H9 (cell line): ENCODE results near the gene WNT4. TPM values are rescaled to one million over a fixed set of nuclear protein-coding genes. Genes with fewer than 3 reads are reported as not detected.

Experiments used
- DNase-seq: peaks from one replicate; pipeline ENCODE4 v3.0.0-alpha.2; 2017
- H2AFZ ChIP-seq: one replicate; pipeline ENCODE4 v1.6.1; 2013; ENCODE audit warnings: mild to moderate bottlenecking, low read length, control low read depth, moderate library complexity
- H2AK5ac ChIP-seq: 2 replicates; pipeline ENCODE4 v1.6.1; 2013; ENCODE audit warnings: low read length, control low read depth, mixed read lengths; ENCODE audit not compliant: insufficient read length
- H2BK120ac ChIP-seq: one replicate; pipeline ENCODE4 v1.6.1; 2013; ENCODE audit warnings: low read depth, mild to moderate bottlenecking, low read length, control low read depth, inconsistent platforms; ENCODE audit not compliant: poor library complexity, severe bottlenecking
- H2BK12ac ChIP-seq: 2 replicates; pipeline ENCODE4 v1.6.1; 2013; ENCODE audit warnings: low read length, control low read depth, mixed read lengths, low read depth; ENCODE audit not compliant: insufficient read length
- H2BK15ac ChIP-seq: 2 replicates; pipeline ENCODE4 v1.6.1; 2013; ENCODE audit warnings: low read depth, low read length, control low read depth
- H2BK20ac ChIP-seq: one replicate; pipeline ENCODE4 v1.6.1; 2013; ENCODE audit warnings: low read depth, mild to moderate bottlenecking, low read length, control low read depth, inconsistent platforms; ENCODE audit not compliant: poor library complexity, severe bottlenecking
- H2BK5ac ChIP-seq: 2 replicates; pipeline ENCODE4 v1.6.1; 2013; ENCODE audit warnings: low read length, control low read depth, mixed read lengths; ENCODE audit not compliant: insufficient read length
- H3K14ac ChIP-seq: 2 replicates; pipeline ENCODE4 v1.6.1; 2013; ENCODE audit warnings: low read length, control low read depth; ENCODE audit not compliant: insufficient read depth
- H3K18ac ChIP-seq: 2 replicates; pipeline ENCODE4 v1.6.1; 2013; ENCODE audit warnings: low read depth, mild to moderate bottlenecking, mixed read lengths, low read length, control low read depth; ENCODE audit not compliant: insufficient read length
- H3K23ac ChIP-seq: 2 replicates; pipeline ENCODE4 v1.6.1; 2013; ENCODE audit warnings: low read length, control low read depth, mixed read lengths, low read depth; ENCODE audit not compliant: insufficient read length
- H3K23me2 ChIP-seq: 2 replicates; pipeline ENCODE4 v1.6.1; 2013; ENCODE audit warnings: low read depth, mild to moderate bottlenecking, mixed read lengths, low read length, control low read depth; ENCODE audit not compliant: insufficient read length, poor library complexity, severe bottlenecking
- H3K27ac ChIP-seq: 2 replicates; pipeline ENCODE4 v1.5.1; 2013; ENCODE audit warnings: low read length, control low read depth, mixed read lengths, low read depth; ENCODE audit not compliant: insufficient read length
- H3K27me3 ChIP-seq: 2 replicates; pipeline ENCODE4 v1.6.1; 2013; ENCODE audit warnings: low read length, control low read depth, inconsistent platforms; ENCODE audit not compliant: insufficient read depth
- H3K4ac ChIP-seq: 2 replicates; pipeline ENCODE4 v1.6.1; 2013; ENCODE audit warnings: low read depth, mild to moderate bottlenecking, control low read depth, inconsistent platforms, low read length, moderate library complexity
- H3K4me1 ChIP-seq: 2 replicates; pipeline ENCODE4 v1.6.1; 2013; ENCODE audit warnings: low read length, control low read depth, inconsistent platforms; ENCODE audit not compliant: insufficient read depth
- H3K4me2 ChIP-seq: 2 replicates; pipeline ENCODE4 v1.6.1; 2013; ENCODE audit warnings: low read length, control low read depth, mixed read lengths; ENCODE audit not compliant: insufficient read length, insufficient read depth
- H3K56ac ChIP-seq: 2 replicates; pipeline ENCODE4 v1.6.1; 2013; ENCODE audit warnings: low read depth, mild to moderate bottlenecking, mixed read lengths, low read length, control low read depth; ENCODE audit not compliant: insufficient read length
- H3K79me1 ChIP-seq: 2 replicates; pipeline ENCODE4 v1.6.1; 2013; ENCODE audit warnings: low read depth, mild to moderate bottlenecking, moderate library complexity, low read length, control low read depth, inconsistent platforms; ENCODE audit not compliant: insufficient read depth, poor library complexity, severe bottlenecking
- H3K79me2 ChIP-seq: 2 replicates; pipeline ENCODE4 v1.6.1; 2013; ENCODE audit warnings: low read length, control low read depth, inconsistent platforms; ENCODE audit not compliant: insufficient read depth
- H3K9ac ChIP-seq: 2 replicates; pipeline ENCODE4 v1.6.1; 2013; ENCODE audit warnings: low read length, control low read depth, mixed read lengths; ENCODE audit not compliant: insufficient read length; ENCODE audit errors: extremely low read depth
- H3K9me3 ChIP-seq: one replicate; pipeline ENCODE4 v1.6.1; 2013; ENCODE audit warnings: low read depth, low read length, inconsistent platforms; ENCODE audit not compliant: control insufficient read depth
- H3T11ph ChIP-seq: one replicate; pipeline ENCODE4 v1.6.1; 2013; ENCODE audit warnings: mild to moderate bottlenecking, low read length, control low read depth, inconsistent platforms
- H4K20me1 ChIP-seq: one replicate; pipeline ENCODE4 v1.6.1; 2013; ENCODE audit not compliant: control insufficient read depth, insufficient read length, insufficient read depth
- H4K5ac ChIP-seq: 2 replicates; pipeline ENCODE4 v1.6.1; 2013; ENCODE audit warnings: low read depth, mild to moderate bottlenecking, mixed read lengths, low read length, control low read depth; ENCODE audit not compliant: insufficient read length
- H4K8ac ChIP-seq: replicated peaks from 2 replicates; pipeline ENCODE4 v1.6.1; 2013; ENCODE audit warnings: low read length, control low read depth, mixed read lengths, low read depth; ENCODE audit not compliant: insufficient read length
- H4K91ac ChIP-seq: 2 replicates; pipeline ENCODE4 v1.6.1; 2013; ENCODE audit warnings: low read depth, mild to moderate bottlenecking, moderate library complexity, mixed read lengths, low read length, control low read depth; ENCODE audit not compliant: insufficient read length
- H3K27ac Mint-ChIP-seq, 3 experiments: 2 replicates in 2 of 3; 3 replicates in 1 of 3; pipeline ENCODE4 v1.8.0; 2020 to 2021; ENCODE audit warnings: mixed read lengths in 3 of 3, mild to moderate bottlenecking in 1 of 3, moderate library complexity in 1 of 3
- H3K27me3 Mint-ChIP-seq: 2 replicates; pipeline ENCODE4 v1.8.0; 2021; ENCODE audit warnings: low read depth, mild to moderate bottlenecking, moderate library complexity, mixed read lengths
- H3K36me3 Mint-ChIP-seq, 3 experiments: 2 replicates in 2 of 3; 3 replicates in 1 of 3; pipeline ENCODE4 v1.8.0; 2020 to 2021; ENCODE audit warnings: low read depth in 3 of 3, mixed read lengths in 3 of 3; ENCODE audit not compliant: insufficient read depth in 1 of 3
- H3K4me1 Mint-ChIP-seq, 2 experiments: 2 replicates each; pipeline ENCODE4 v1.8.0; 2020; ENCODE audit warnings: mixed read lengths in 2 of 2
- H3K4me3 Mint-ChIP-seq, 2 experiments: 2 replicates in 1 of 2; 3 replicates in 1 of 2; pipeline ENCODE4 v1.8.0; 2020 to 2021; ENCODE audit warnings: mild to moderate bottlenecking in 2 of 2, mixed read lengths in 2 of 2, moderate library complexity in 1 of 2
- H3K9me3 Mint-ChIP-seq, 2 experiments: 2 replicates in 1 of 2; 3 replicates in 1 of 2; pipeline ENCODE4 v1.8.0; 2020; ENCODE audit warnings: mild to moderate bottlenecking in 2 of 2, mixed read lengths in 2 of 2, moderate library complexity in 1 of 2
- CTCF ChIP-seq: fragments of 200-600 bp; sonication (generic); conservative IDR thresholded peaks from 3 replicates; pipeline ENCODE4 v1.8.0; 2021; ENCODE audit warnings: antibody characterized with exemption, mild to moderate bottlenecking
- whole genome bisulfite sequencing: extraction: QIAGEN DNeasy Blood & Tissue Kit; methylation state at CpG from one replicate; pipeline ENCODE4 v1.1.7; 2013; ENCODE audit warnings: missing lambda C conversion rate, low lambda C conversion rate, mixed read lengths; ENCODE audit not compliant: insufficient read length; ENCODE audit errors: extremely low coverage; 5-methylcytosine and 5-hydroxymethylcytosine counted together
- total RNA-seq: library from RNA; stranded (reverse); gene quantifications from 2 replicates; pipeline ENCODE4 v1.2.1, GENCODE V29; 2021

WNT4 gene
- total RNA-seq, 1 experiment from 2014 or later: 1.4 TPM

DNA sequence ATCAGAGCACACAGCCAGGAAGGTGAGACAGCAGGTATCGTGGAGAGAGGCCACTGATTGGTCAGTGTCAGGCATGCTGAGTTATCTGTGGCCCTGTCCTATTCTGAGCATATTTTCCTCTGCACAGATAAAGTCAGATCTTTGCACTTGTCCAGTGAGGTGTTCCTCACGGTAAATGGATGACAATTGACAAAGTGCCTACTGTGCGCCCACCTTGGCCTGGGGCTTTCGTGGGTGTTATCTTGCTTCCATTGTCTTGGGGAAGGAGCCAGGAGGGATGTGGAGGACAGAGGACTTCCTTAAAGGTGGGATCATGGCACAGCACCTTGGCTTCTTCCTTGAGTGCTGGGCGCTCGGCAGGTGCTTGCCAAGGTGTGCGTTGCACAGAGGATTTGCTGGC, 46.0 kb upstream of the WNT4 start:
- no peaks in the 10 kb centered on the region for H3K23me2 ChIP-seq
- no peak overlapping the region for H4K91ac ChIP-seq
- H3K14ac ChIP-seq: no peak overlapping the region
- H4K20me1 ChIP-seq: no peaks in the 10 kb centered on the region
- H3K4me1 ChIP-seq: no peaks in the 10 kb centered on the region
- no peaks in the 10 kb centered on the region for H3K27me3 ChIP-seq
- Mint-ChIP-seq H3K9me3 (no peaks in the 10 kb centered on the region; a peak in 1 of 5 replicates), H3K36me3 (no peaks in the 10 kb centered on the region), H3K27ac (no peak overlapping the region), H3K27me3 (peaks cover 6% of the 10 kb centered on the region), H3K4me1 (peaks cover 2 to 8% of the 10 kb centered on the region in 2 experiments; a peak in 3 of 4 replicates), H3K4me3 (no peak overlapping the region)
- no peak overlapping the region for H3K27ac ChIP-seq
- no peak overlapping the region for H2AFZ ChIP-seq
- H2BK5ac ChIP-seq: no peak overlapping the region
- no peak overlapping the region for H3T11ph ChIP-seq
- H3K23ac ChIP-seq: no peak overlapping the region
- no peaks in the 10 kb centered on the region for H3K79me1 ChIP-seq
- H3K79me2 ChIP-seq: no peaks in the 10 kb centered on the region
- no peak overlapping the region for H3K18ac ChIP-seq
- no peak overlapping the region for H3K9ac ChIP-seq
- TF ChIP-seq CTCF: no peak
- no peaks in the 10 kb centered on the region for H3K9me3 ChIP-seq
- DNase-seq: no peak
- H3K56ac ChIP-seq: no peak overlapping the region
- H2BK15ac ChIP-seq: no peak overlapping the region
- H4K8ac ChIP-seq: no peak overlapping the region
- WGBS: no CpG with 5 or more reads among the region's 7 CpGs
- H3K4ac ChIP-seq: no peak overlapping the region
- no peak overlapping the region for H2BK12ac ChIP-seq
- H2BK120ac ChIP-seq: no peak overlapping the region
- no peak overlapping the region for H3K4me2 ChIP-seq
- H4K5ac ChIP-seq: no peak overlapping the region
- H2BK20ac ChIP-seq: no peak overlapping the region
- H2AK5ac ChIP-seq: no peak overlapping the region
